Activated naive CD4-positive, alpha-beta T cell treated with anti-CD3 and anti-CD28 coated beads for 36 hours (primary cell): ENCODE data around the gene TNFAIP1. TPM values are rescaled to one million over a fixed set of nuclear protein-coding genes. Genes with fewer than 3 reads are reported as not detected.

Experiments
- CTCF ChIA-PET: fragments of 350-600 bp; sonication (Branson Sonifier 250); formaldehyde crosslinking; loops from one replicate; lab custom pipeline; 2021; ENCODE audit warnings: antibody characterized with exemption; lab: Charles Lee
- DNase-seq: peaks from one replicate; pipeline ENCODE4 v3.0.0-alpha.2; 2020
- H3K27ac Mint-ChIP-seq: one replicate; pipeline ENCODE4 v1.8.0; 2021; ENCODE audit warnings: mild to moderate bottlenecking, mixed read lengths
- H3K27me3 Mint-ChIP-seq: one replicate; pipeline ENCODE4 v1.8.0; 2021; ENCODE audit warnings: low read depth, mixed read lengths
- H3K36me3 Mint-ChIP-seq: one replicate; pipeline ENCODE4 v1.8.0; 2021; ENCODE audit warnings: low read depth, mixed read lengths
- H3K4me1 Mint-ChIP-seq: one replicate; pipeline ENCODE4 v1.8.0; 2021; ENCODE audit warnings: low read depth, mixed read lengths
- H3K4me3 Mint-ChIP-seq: one replicate; pipeline ENCODE4 v1.8.0; 2021; ENCODE audit warnings: mild to moderate bottlenecking, moderate library complexity, mixed read lengths
- H3K9me3 Mint-ChIP-seq: one replicate; pipeline ENCODE4 v1.8.0; 2021; ENCODE audit warnings: mixed read lengths
- intact Hi-C: fragments of 100-400 bp; cut with micrococcal nuclease; formaldehyde crosslinking; loops from one replicate; pipeline ENCODE4 v1.15.1; 2023
- microRNA-seq: library from miRNA; unstranded; fragments of <30 nt; microRNA quantifications from one replicate; pipeline ENCODE4 v1.2.0, GENCODE V29; 2022; ENCODE audit warnings: borderline microRNAs expressed, borderline replicate concordance
- total RNA-seq, 2 experiments: library from RNA; stranded (reverse); gene quantifications; one replicate each; pipeline ENCODE4 v1.2.3, GENCODE V29; 2021

The TNFAIP1 gene
- total RNA-seq, 2 experiments from 2014 or later, result 18.6 to 18.7 TPM

- Mint-ChIP-seq H3K27ac (no peak overlapping the region), H3K4me1 (no peaks in the 10 kb centered on the region), H3K4me3 (no peak overlapping the region), H3K27me3 (no peaks in the 10 kb centered on the region), H3K36me3 (peaks cover 10% of the 10 kb centered on the region), H3K9me3 (no peaks in the 10 kb centered on the region)
- no peak for DNase-seq
- intact Hi-C loops, result no loop called here
- CTCF ChIA-PET, result interaction anchor here (0.6 kb wide), 1 partner anchor 23 kb away, joined by 3 read pairs; no protein-coding TSS in a partner anchor
Observed at GRCh38 chr17:28394337-28395116, 59.0 kb downstream of the TNFAIP1 start.

DNA sequence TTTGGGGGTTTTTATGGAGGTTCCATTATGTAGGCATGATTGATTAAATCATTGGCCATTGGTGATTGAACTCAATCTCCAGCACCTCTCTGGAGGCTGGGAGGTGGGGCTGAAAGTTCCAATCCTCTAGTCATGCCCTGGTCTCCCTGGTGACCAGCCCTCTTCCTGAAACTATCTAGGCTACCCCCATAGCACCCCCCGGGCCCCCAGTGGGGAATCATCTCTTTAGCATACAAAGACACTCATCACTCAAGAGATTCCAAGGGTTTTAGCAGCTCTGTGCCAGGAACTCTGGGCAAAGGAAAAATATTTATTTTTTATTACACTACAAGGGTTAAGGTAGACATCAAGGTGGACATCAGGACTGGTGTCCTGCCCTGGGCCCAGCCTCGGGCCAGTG, 59.9 kb downstream of the TNFAIP1 start:
- no peaks in the 10 kb centered on the region for H3K9me3 Mint-ChIP-seq
- DNase-seq, result no peak
- CTCF ChIA-PET, result interaction anchor here (0.6 kb wide), 1 partner anchor 22 kb away, joined by 3 read pairs; no protein-coding TSS in a partner anchor
- H3K4me1 Mint-ChIP-seq, result no peaks in the 10 kb centered on the region
- peaks cover 4% of the 10 kb centered on the region for H3K36me3 Mint-ChIP-seq
- intact Hi-C loops, result no loop called here
- no peak overlapping the region for H3K27ac Mint-ChIP-seq
- H3K27me3 Mint-ChIP-seq, result no peaks in the 10 kb centered on the region
- H3K4me3 Mint-ChIP-seq, result no peak overlapping the region

DNA sequence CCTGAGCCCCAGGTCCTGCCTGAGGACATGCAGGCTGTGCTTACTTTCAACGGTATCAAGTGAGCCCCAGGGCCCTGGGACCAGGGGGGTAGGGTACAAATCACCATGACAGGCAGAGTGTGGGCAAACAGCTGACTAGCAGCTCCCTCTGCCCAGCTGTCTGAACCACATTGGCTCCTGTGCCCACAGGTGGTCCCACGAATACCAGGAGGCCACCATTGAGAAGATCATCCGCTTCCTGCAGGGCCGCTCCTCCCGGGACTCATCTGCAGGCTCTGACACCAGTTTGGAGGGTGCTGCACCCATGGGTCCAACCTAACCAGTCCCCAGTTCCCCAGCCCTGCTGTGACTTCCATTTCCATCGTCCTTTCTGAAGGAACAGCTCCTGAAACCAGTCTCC, 60.4 kb downstream of the TNFAIP1 start:
- Mint-ChIP-seq H3K4me3 (no peak overlapping the region), H3K36me3 (peaks cover 2% of the 10 kb centered on the region), H3K27ac (no peak overlapping the region), H3K9me3 (no peaks in the 10 kb centered on the region), H3K27me3 (no peaks in the 10 kb centered on the region), H3K4me1 (no peaks in the 10 kb centered on the region)
- no peak for DNase-seq
- intact Hi-C loops, result no loop called here
- CTCF ChIA-PET, result interaction anchor here (1.1 kb wide), 1 partner anchor 144 kb away, joined by 3 read pairs; no protein-coding TSS in a partner anchor

Small RNA genes within 50 kb of the gene (microRNA-seq; reads per million reads assigned to microRNA genes)
- gene MIR4723, result 1.6 reads per million

Other genes with a start within 250 kb of the TNFAIP1 start
- 10 to 100 TPM; 25.1 to 26.0 TPM for gene TMEM97, start 16.6 kb upstream of the TNFAIP1 start, total RNA-seq
- gene IFT20, start 289 bp upstream of the TNFAIP1 start, total RNA-seq, result 10 to 100 TPM; 17.9 to 18.1 TPM
- gene POLDIP2, start 21.8 kb downstream of the TNFAIP1 start, total RNA-seq, result 10 to 100 TPM; 74.6 to 76.5 TPM
- gene SEBOX, start 29.4 kb downstream of the TNFAIP1 start, total RNA-seq, result not detected
- gene VTN, start 34.5 kb downstream of the TNFAIP1 start, total RNA-seq, result not detected
- 10 to 100 TPM; 11.7 to 12.3 TPM for gene SARM1, start 35.9 kb downstream of the TNFAIP1 start, total RNA-seq
- 1 to 10 TPM; 1.8 to 2.4 TPM for gene SLC46A1, start 70.5 kb downstream of the TNFAIP1 start, total RNA-seq
- gene SLC13A2, start 137.9 kb downstream of the TNFAIP1 start, total RNA-seq, result not detected
- not detected for gene FOXN1, start 170.6 kb downstream of the TNFAIP1 start, total RNA-seq
- gene UNC119, start 216.9 kb downstream of the TNFAIP1 start, total RNA-seq, result 10 to 100 TPM; 48.6 to 50.3 TPM
- gene PIGS, start 235.8 kb downstream of the TNFAIP1 start, total RNA-seq, result 10 to 100 TPM; 34.8 to 36.0 TPM
- 10 to 100 TPM; 65.6 to 66.2 TPM for gene ALDOC, start 241.1 kb downstream of the TNFAIP1 start, total RNA-seq